AG09309 (cell line): Measurements from ENCODE around the gene BAIAP2.
A peak's percentile ranks its signal among the peaks of the same experiment; 100 is the strongest.

Source experiments
- DNase-seq: peaks from one replicate; pipeline ENCODE4 v3.0.0-alpha.2; 2010; ENCODE audit warnings: low read depth
- H3K4me3 ChIP-seq: 2 replicates; pipeline ENCODE4 v1.5.1; 2011; ENCODE audit warnings: mild to moderate bottlenecking, low read depth, low read length, moderate library complexity; ENCODE audit not compliant: control insufficient read depth
- TF ChIP-seq, protein P1 (sequence below): IDR thresholded peaks from 2 replicates; pipeline ENCODE4 v1.5.1; 2011; ENCODE audit warnings: mild to moderate bottlenecking, low read depth, low read length, inconsistent platforms; ENCODE audit not compliant: insufficient read depth, control insufficient read depth; ENCODE audit errors: missing control alignments

Gene BAIAP2

DNA sequence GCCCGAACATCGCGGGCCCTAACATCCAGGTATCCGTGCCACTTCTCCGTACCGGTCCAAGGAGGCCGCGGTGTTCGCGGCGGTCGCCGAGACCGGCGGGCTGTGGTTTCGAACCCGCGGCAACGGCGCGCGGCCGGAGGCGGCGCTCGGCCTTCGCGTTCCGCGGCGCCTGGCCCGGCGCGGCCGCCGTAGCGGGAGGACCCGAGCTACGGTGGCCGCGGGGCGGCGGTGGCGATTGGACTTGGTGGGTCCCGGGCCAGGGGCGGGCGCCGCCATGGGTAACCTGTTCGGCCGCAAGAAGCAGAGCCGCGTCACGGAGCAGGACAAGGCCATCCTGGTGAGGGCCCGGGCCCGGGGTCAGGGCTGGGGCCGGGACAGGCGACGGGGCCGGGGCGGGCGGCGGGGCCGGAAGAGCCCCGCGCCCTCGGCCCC, 43.3 kb upstream of the BAIAP2 start, which contains the start of gene CHMP6:
Gene CHMP6, plus strand, starts transcription at position 197 of the 432 bp plus-strand sequence. Its CDS starts 78 bp downstream, at position 275.
- peak within 1 kb of the TSS; percentile 52 for H3K4me3 ChIP-seq
- TF ChIP-seq, protein P1, sequence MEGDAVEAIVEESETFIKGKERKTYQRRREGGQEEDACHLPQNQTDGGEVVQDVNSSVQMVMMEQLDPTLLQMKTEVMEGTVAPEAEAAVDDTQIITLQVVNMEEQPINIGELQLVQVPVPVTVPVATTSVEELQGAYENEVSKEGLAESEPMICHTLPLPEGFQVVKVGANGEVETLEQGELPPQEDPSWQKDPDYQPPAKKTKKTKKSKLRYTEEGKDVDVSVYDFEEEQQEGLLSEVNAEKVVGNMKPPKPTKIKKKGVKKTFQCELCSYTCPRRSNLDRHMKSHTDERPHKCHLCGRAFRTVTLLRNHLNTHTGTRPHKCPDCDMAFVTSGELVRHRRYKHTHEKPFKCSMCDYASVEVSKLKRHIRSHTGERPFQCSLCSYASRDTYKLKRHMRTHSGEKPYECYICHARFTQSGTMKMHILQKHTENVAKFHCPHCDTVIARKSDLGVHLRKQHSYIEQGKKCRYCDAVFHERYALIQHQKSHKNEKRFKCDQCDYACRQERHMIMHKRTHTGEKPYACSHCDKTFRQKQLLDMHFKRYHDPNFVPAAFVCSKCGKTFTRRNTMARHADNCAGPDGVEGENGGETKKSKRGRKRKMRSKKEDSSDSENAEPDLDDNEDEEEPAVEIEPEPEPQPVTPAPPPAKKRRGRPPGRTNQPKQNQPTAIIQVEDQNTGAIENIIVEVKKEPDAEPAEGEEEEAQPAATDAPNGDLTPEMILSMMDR, result no peak
- DNase-seq, result no peak

DNA sequence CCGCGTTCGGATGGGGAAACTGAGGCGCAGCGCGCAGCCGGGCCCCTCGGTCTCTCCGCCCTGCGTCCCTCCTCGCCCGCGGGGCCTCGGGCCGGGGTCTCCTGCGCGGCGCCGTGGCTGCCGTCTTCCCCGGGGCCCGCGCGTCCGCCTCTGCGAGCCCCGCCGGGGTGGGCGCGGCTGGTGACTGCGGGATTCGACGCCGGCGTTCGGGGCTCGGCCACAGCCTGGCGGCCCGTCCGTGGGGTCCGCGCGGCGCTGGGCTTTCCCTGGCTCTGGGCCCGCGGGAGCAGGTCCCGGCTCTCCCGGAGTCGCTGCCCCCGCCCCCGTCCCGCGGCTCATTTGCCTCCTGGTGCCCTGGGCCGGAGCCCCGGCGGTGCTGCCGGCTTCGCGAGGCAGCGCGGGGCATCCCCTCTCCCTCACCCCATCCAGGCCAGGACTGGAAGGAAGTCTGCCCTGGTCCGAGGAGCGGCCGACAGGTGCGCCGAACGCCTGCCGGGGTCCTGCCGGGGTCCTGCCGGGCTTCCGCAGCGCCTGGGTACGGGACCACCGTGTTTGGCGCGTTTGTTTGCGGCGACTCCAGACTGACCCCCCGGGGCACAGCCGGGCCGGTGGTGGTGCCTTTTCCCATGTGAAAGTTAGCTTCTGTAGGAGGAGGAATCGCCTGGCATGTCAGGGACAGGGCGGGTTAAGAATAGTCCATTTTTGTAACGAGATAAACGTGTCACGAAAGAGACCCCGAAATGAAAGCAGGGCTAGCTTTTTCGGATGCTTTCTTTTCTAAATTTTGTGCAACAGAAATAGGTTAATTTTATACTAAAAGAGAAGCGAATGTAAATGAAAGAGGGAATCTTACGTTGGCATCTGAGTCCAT, 42.6 kb upstream of the BAIAP2 start:
- DNase-seq, result no peak
- TF ChIP-seq, protein P1, result no peak
- peak overlapping the region; percentile 52 for H3K4me3 ChIP-seq

DNA sequence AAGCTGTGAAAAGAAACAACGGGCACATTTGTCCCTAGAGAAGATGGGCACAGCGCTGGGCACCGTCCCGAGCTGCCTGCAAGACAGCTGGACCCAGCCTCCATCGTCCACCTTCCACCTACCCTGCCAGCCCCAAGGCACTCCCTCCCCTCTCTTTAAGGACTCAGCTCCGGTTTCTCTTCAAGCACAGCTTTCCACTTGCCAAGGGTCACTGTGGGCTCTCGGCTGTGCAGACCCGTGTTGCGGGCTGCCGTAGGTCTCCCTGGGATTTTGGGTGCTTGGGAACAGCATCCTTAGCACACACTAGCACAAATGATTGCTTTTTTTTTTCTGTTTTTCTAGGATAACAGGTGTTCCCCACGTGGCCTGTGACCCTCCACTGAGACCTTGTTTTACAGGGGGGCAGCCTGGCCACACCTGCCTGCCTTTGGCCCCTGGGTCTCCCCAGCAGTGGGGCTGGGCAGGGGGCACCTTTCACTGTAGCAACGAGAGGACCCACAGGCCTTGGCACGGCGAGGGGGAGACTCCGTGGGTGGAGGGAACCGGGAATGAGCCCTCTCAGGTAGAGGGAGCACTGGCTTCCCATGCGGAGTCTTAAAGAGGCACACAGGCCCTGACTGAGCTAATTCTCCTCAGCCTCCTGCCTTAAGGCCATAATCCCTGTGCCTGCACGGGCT, 41.9 kb upstream of the BAIAP2 start:
- DNase-seq, result no peak
- peak overlapping the region; percentile 52 for H3K4me3 ChIP-seq
- TF ChIP-seq, protein P1, result no peak

- TF ChIP-seq, protein P1, result no peak
- no peak for DNase-seq
- no peak overlapping the region for H3K4me3 ChIP-seq
Observed at GRCh38 chr17:80995131-80995530, 39.8 kb upstream of the BAIAP2 start.

GRCh38 chr17:80996422-80997305, 38.3 kb upstream of the BAIAP2 start:
- TF ChIP-seq, protein P1, result no peak
- H3K4me3 ChIP-seq, result no peak overlapping the region
- no peak for DNase-seq
